Endothelial cell of umbilical vein (primary cell): Measurements from ENCODE around the gene BTG2. TPM values are rescaled to one million over a fixed set of nuclear protein-coding genes. Genes with fewer than 3 reads are reported as not detected.

Experiments used
- BruUV-seq: library from RNA; stranded (reverse); fragments of 400-500 nt; replicated peaks from 2 replicates; lab custom pipeline; 2021; lab: Mats Ljungman, UMichigan
- CTCF ChIA-PET: fragments of 300-600, 350-600 bp; sonication (Branson Sonifier 250); formaldehyde crosslinking; loops from one replicate; lab custom pipeline; 2021; ENCODE audit warnings: antibody characterized with exemption, inconsistent platforms; lab: Charles Lee
- POLR2A ChIA-PET: fragments of 300-600, 350-600 bp; sonication (Branson Sonifier 250); formaldehyde crosslinking; loops from one replicate; lab custom pipeline; 2021; ENCODE audit warnings: antibody characterized with exemption, inconsistent platforms; lab: Charles Lee
- DNase-seq: peaks from one replicate; pipeline ENCODE4 v3.0.0-alpha.2; 2011; ENCODE audit warnings: low read depth, low spot score
- FAIRE-seq: peaks from 2 replicates; lab custom pipeline; 2011; peaks lifted over from hg19 to GRCh38; lab: Jason Lieb, UNC
- H2AFZ ChIP-seq: 2 replicates; pipeline ENCODE4 v1.6.0; 2012; ENCODE audit warnings: low read depth, low read length, control low read depth, inconsistent platforms
- H3K27ac ChIP-seq: 2 replicates; pipeline ENCODE4 v1.5.1; 2011; ENCODE audit warnings: low read depth, mild to moderate bottlenecking, control low read depth, low read length, moderate library complexity; ENCODE audit not compliant: insufficient read depth
- H3K27me3 ChIP-seq, 2 experiments: 2 replicates each; pipeline versions ENCODE4 v1.6.0 to v1.6.1; 2011; ENCODE audit warnings: low read length in 2 of 2, mixed read lengths in 1 of 2; ENCODE audit not compliant: control insufficient read depth in 2 of 2, insufficient read depth in 2 of 2
- H3K36me3 ChIP-seq, 2 experiments: 2 replicates in 1 of 2; 3 replicates in 1 of 2; pipeline ENCODE4 v1.5.1; 2011; ENCODE audit warnings: low read length in 2 of 2, mild to moderate bottlenecking in 1 of 2, moderate library complexity in 1 of 2; ENCODE audit not compliant: control insufficient read depth in 2 of 2, insufficient read depth in 2 of 2; ENCODE audit errors: extremely low read depth in 1 of 2
- H3K4me1 ChIP-seq: 3 replicates; pipeline ENCODE4 v1.5.1; 2011; ENCODE audit warnings: mild to moderate bottlenecking, low read length; ENCODE audit not compliant: control insufficient read depth, insufficient read depth; ENCODE audit errors: extremely low read depth
- H3K4me2 ChIP-seq: 2 replicates; pipeline ENCODE4 v1.6.1; 2011; ENCODE audit warnings: low read length, control low read depth, mixed read lengths; ENCODE audit not compliant: insufficient read depth
- H3K4me3 ChIP-seq, 3 experiments: fragments of 200-600 bp in 1 of 3; sonication (generic), shearing (Covaris generic) in 1 of 3; replicated peaks in 1 of 3; 2 replicates each; pipeline ENCODE4 v1.5.1; 2011 to 2016; ENCODE audit warnings: control low read depth in 3 of 3, low read length in 3 of 3, mild to moderate bottlenecking in 2 of 3, inconsistent platforms in 1 of 3, low read depth in 1 of 3, moderate library complexity in 1 of 3; ENCODE audit not compliant: insufficient read depth in 1 of 3
- H3K79me2 ChIP-seq: 2 replicates; pipeline ENCODE4 v1.6.0; 2012; ENCODE audit warnings: low read length, inconsistent platforms; ENCODE audit not compliant: control insufficient read depth, insufficient read depth
- H3K9ac ChIP-seq: replicated peaks from 2 replicates; pipeline ENCODE3; 2011; ENCODE audit warnings: low read length, control low read depth; ENCODE audit not compliant: insufficient read depth; ENCODE audit errors: extremely low read depth
- H3K9me1 ChIP-seq: replicated peaks from 3 replicates; pipeline ENCODE4 v1.6.0; 2011; ENCODE audit warnings: mild to moderate bottlenecking, low read length; ENCODE audit not compliant: control insufficient read depth, insufficient read depth; ENCODE audit errors: extremely low read depth
- H3K9me3 ChIP-seq: replicated peaks from 2 replicates; pipeline ENCODE4 v1.5.1; 2012; ENCODE audit warnings: low read length, inconsistent platforms; ENCODE audit not compliant: control insufficient read depth, insufficient read depth
- H4K20me1 ChIP-seq: replicated peaks from 2 replicates; pipeline ENCODE3; 2011; ENCODE audit warnings: mild to moderate bottlenecking, low read length; ENCODE audit not compliant: control insufficient read depth, insufficient read depth; ENCODE audit errors: extremely low read depth
- EZH2 ChIP-seq: IDR thresholded peaks from 2 replicates; pipeline ENCODE4 v1.6.1; 2012; ENCODE audit warnings: borderline replicate concordance, low read depth, mild to moderate bottlenecking, moderate library complexity, low read length, inconsistent platforms; ENCODE audit not compliant: severe bottlenecking
- FOS ChIP-seq: IDR thresholded peaks from 2 replicates; pipeline ENCODE4 v1.6.1; 2011; ENCODE audit warnings: mild to moderate bottlenecking, low read length, moderate library complexity, borderline replicate concordance; ENCODE audit not compliant: insufficient read depth
- GATA2 ChIP-seq: IDR thresholded peaks from 2 replicates; pipeline ENCODE4 v1.7.0; 2011; ENCODE audit warnings: low read depth, mild to moderate bottlenecking, moderate library complexity, mixed read lengths, low read length; ENCODE audit not compliant: insufficient read length, insufficient read depth
- JUN ChIP-seq: IDR thresholded peaks from 2 replicates; pipeline ENCODE4 v1.6.1; 2011; ENCODE audit warnings: borderline replicate concordance, low read depth; ENCODE audit not compliant: insufficient read length, insufficient read depth
- MAX ChIP-seq: IDR thresholded peaks from 2 replicates; pipeline ENCODE4 v1.6.1; 2011; ENCODE audit not compliant: insufficient read depth, insufficient read length
- MYC ChIP-seq: IDR thresholded peaks from one replicate; pipeline ENCODE4 v1.6.1; 2011; ENCODE audit warnings: mild to moderate bottlenecking, low read depth, low read length
- POLR2A ChIP-seq: IDR thresholded peaks from 2 replicates; pipeline ENCODE4 v1.6.1; 2012; ENCODE audit warnings: low read depth, mild to moderate bottlenecking, control low read depth, low read length
- POLR2AphosphoS5 ChIP-seq: IDR thresholded peaks from 2 replicates; pipeline ENCODE4 v1.6.1; 2012; ENCODE audit warnings: low read depth, mild to moderate bottlenecking, control low read depth, low read length, moderate library complexity; ENCODE audit not compliant: insufficient read depth
- dilution Hi-C: fragments of 300-500 bp; cut with MboI; formaldehyde crosslinking; loops from one replicate; pipeline ENCODE4 v1.15.0; 2019; ENCODE audit warnings: low sequenced_read_pairs; ENCODE audit not compliant: extremely low pct_ligation_motif_present
- intact Hi-C: fragments of 100-400 bp; cut with micrococcal nuclease; formaldehyde crosslinking; loops from one replicate; pipeline ENCODE4 v1.10.0; 2022
- polyA plus RNA-seq, 4 experiments: library from polyadenylated mRNA; depleted of rRNA in 3 of 4; stranded (reverse) in 3 of 4; unstranded in 1 of 4; fragments of >200 nt; gene quantifications; 2 replicates each; pipeline versions ENCODE4 v1.2.1 to v1.2.3, GENCODE V29; 2011 to 2012; ENCODE audit warnings: missing spikeins in 1 of 4
- total RNA-seq: library from RNA; stranded (reverse); gene quantifications from 2 replicates; pipeline ENCODE4 v1.2.3, GENCODE V29; 2021
- TF ChIP-seq, protein P1 (sequence below), 2 donors: IDR thresholded peaks; 1 replicate in 1 of 2; 2 replicates in 1 of 2; pipeline ENCODE4 v1.5.1; 2011; ENCODE audit warnings: low read length in 2 of 2, mild to moderate bottlenecking in 2 of 2, moderate library complexity in 2 of 2, control low read depth in 1 of 2, inconsistent platforms in 1 of 2, low read depth in 1 of 2; ENCODE audit not compliant: insufficient read depth in 1 of 2; ENCODE audit errors: extremely low read depth in 1 of 2

The BTG2 gene
- total and polyA plus RNA-seq, 2 donors (not counting 3 experiments of a cell fraction or from before 2014, with no cell fraction given) = 35.6 to 50.1 TPM

GRCh38 chr1:203282720-203283542 lies 22.4 kb upstream of the BTG2 start:
- dilution Hi-C loops = no loop called here
- Histone ChIP-seq H3K79me2 (no peaks in the 10 kb centered on the region), H3K27ac (no peak overlapping the region), H3K4me1 (peaks cover 12% of the 10 kb centered on the region), H3K4me2 (no peak overlapping the region), H3K9me3 (no peaks in the 10 kb centered on the region), H3K9me1 (no peaks in the 10 kb centered on the region), H2AFZ (no peak overlapping the region), H3K27me3 (peaks cover 8 to 14% of the 10 kb centered on the region in 2 experiments), H4K20me1 (no peaks in the 10 kb centered on the region), H3K4me3 (no peak overlapping the region), H3K9ac (no peak overlapping the region), H3K36me3 (no peaks in the 10 kb centered on the region)
- no TSS peak for BruUV-seq
- TF ChIP-seq POLR2AphosphoS5 (no peak), MYC (no peak), FOS (no peak), POLR2A (no peak), EZH2 (no peak), GATA2 (no peak), JUN (no peak), MAX (no peak)
- TF ChIP-seq, protein P1, sequence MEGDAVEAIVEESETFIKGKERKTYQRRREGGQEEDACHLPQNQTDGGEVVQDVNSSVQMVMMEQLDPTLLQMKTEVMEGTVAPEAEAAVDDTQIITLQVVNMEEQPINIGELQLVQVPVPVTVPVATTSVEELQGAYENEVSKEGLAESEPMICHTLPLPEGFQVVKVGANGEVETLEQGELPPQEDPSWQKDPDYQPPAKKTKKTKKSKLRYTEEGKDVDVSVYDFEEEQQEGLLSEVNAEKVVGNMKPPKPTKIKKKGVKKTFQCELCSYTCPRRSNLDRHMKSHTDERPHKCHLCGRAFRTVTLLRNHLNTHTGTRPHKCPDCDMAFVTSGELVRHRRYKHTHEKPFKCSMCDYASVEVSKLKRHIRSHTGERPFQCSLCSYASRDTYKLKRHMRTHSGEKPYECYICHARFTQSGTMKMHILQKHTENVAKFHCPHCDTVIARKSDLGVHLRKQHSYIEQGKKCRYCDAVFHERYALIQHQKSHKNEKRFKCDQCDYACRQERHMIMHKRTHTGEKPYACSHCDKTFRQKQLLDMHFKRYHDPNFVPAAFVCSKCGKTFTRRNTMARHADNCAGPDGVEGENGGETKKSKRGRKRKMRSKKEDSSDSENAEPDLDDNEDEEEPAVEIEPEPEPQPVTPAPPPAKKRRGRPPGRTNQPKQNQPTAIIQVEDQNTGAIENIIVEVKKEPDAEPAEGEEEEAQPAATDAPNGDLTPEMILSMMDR (IDR thresholded peaks at IDR 0.05; ENCODE audit: extremely low read depth in 1 of 2, insufficient read depth in 1 of 2, low read depth in 1 of 2, low read length in 2 of 2) = no peak
- DNase-seq (no peak), FAIRE-seq (no peak)
- ChIA-PET CTCF (interaction anchor here (0.9 to 11.1 kb wide), 5 partner anchors 8 to 22 kb away, joined by 3 to 91 read pairs (median 5); partner anchors contain the start of gene BTG2), POLR2A (no interaction called here)
- intact Hi-C loops = no loop called here
